SK-N-SH (cell line): ENCODE results near the gene PTPRD.

ENCODE experiments used
- CHD2 ChIP-seq: fragments of 150-350 bp; IDR thresholded peaks from 2 replicates; pipeline ENCODE4 v1.6.1; 2018; ENCODE audit warnings: low read length; ENCODE audit not compliant: partially characterized antibody
- NRF1 ChIP-seq: IDR thresholded peaks from 2 replicates; pipeline ENCODE4 v1.6.1; 2012; ENCODE audit warnings: low read depth, mild to moderate bottlenecking, low read length
- POLR2AphosphoS5 ChIP-seq: IDR thresholded peaks from 2 replicates; pipeline ENCODE4 v1.6.1; 2012; ENCODE audit warnings: low read depth, low read length
- RAD21 ChIP-seq: IDR thresholded peaks from 2 replicates; pipeline ENCODE4 v1.6.1; 2012; ENCODE audit warnings: mild to moderate bottlenecking, low read length
- TAF1 ChIP-seq: IDR thresholded peaks from 2 replicates; pipeline ENCODE4 v1.6.1; 2012; ENCODE audit warnings: low read depth, mild to moderate bottlenecking, low read length, moderate library complexity, borderline replicate concordance

DNA sequence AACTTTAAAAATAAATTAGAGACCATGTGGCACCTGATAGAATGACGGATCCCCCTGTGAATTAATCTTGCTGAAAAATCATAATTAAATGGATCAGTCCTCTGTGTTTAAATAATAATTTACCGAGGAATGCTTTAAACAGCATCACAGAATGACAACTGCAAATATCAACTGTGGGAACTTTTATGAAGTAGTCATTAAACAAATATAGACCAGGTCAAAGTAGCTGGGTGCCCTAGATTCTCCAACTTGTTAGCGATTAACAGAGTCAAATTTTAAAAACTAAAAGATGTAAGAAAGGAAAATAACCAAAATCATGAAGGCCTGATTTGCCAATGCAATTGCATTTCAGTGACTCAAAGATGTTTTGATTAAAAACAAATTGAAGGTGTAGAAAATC, 933.4 kb downstream of the PTPRD start:
- TF ChIP-seq CHD2: no peak
- no peak for TF ChIP-seq POLR2AphosphoS5
- no peak for TF ChIP-seq TAF1
- TF ChIP-seq RAD21: no peak
- TF ChIP-seq NRF1: no peak
